ENCODE data around the gene CDC73. TPM values are rescaled to one million over a fixed set of nuclear protein-coding genes. Genes with fewer than 3 reads are reported as not detected.

Gene CDC73
- total RNA-seq (2021; ENCODE audit: unreplicated experiment): 63.2 TPM
- 17.5 and 24.6 TPM in 2 replicates for polyA plus RNA-seq (2012)
- Bru-seq, nascent RNA: percentile 95 among the genes with signal in this experiment
- BruChase-seq, experiment 1, labeled RNA remaining after a 6-hour chase: percentile 83 among the genes with signal in this experiment
- BruChase-seq, experiment 2, labeled RNA remaining after a 2-hour chase: percentile 87 among the genes with signal in this experiment
- long read RNA-seq, full-length matches to known transcripts: 85 of 114 reads
- long read RNA-seq, partial matches to known transcripts: 13 of 114 reads
- long read RNA-seq, other reads (novel, unspliced or antisense): 16 of 114 reads

- Histone ChIP-seq H3K9me2 (ENCODE audit: insufficient read depth) (no peaks in the 10 kb centered on the region), H3K36me3 (ENCODE audit: control insufficient read depth in 1 of 2, insufficient read depth in 2 of 2, low read length in 2 of 2) (peaks cover 11 to 19% of the 10 kb centered on the region in 2 experiments; a peak in 3 of 4 replicates), H3K27ac (ENCODE audit: low read depth, low read length) (peak within 1 kb of the TSS; percentile 92), H3K27me3 (ENCODE audit: insufficient read depth, low read length) (no peaks in the 10 kb centered on the region), H4K20me1 (ENCODE audit: insufficient read depth) (no peaks in the 10 kb centered on the region), H3K79me2 (ENCODE audit: insufficient read depth, low read length) (peaks cover 49% of the 10 kb centered on the region), H2AFZ (ENCODE audit: low read depth, low read length, poor library complexity, severe bottlenecking) (peak within 1 kb of the TSS; percentile 79), H3K9me3 (ENCODE audit: control insufficient read depth in 1 of 2, insufficient read depth in 1 of 2, low read depth in 1 of 2, low read length in 2 of 2) (no peaks in the 10 kb centered on the region), H3K4me3 (replicated peaks in 1 of 2; ENCODE audit: low read depth in 1 of 2, low read length in 2 of 2) (peak within 1 kb of the TSS; percentile 76 to 88), H3K4me2 (ENCODE audit: low read length) (peak within 1 kb of the TSS; percentile 86), H3K4me1 (ENCODE audit: control insufficient read depth in 1 of 2, insufficient read depth in 2 of 2, low read length in 2 of 2) (peaks cover 7 to 17% of the 10 kb centered on the region in 2 experiments), H3K9ac (ENCODE audit: low read length) (peak within 1 kb of the TSS; percentile 85)
- RAD21 ChIA-PET (ENCODE audit: low non-redundant PET in 1 of 2, low total read pairs in 2 of 2, uncharacterized antibody in 2 of 2, unreplicated experiment in 2 of 2): interaction anchor here (0.6 to 1.0 kb wide), 3 partner anchors 12 to 63 kb away, joined by 3 to 6 read pairs (median 3); partner anchors contain the start of genes RO60 (in 1 of the 2) and UCHL5 (in 1 of the 2)
- TSS peak; percentile 54 for BruUV-seq (replicated peaks)
- intact Hi-C loops (cut with micrococcal nuclease): loop anchor here (1.0 to 10.0 kb wide), 4 partner anchors 17 to 647 kb away; partner anchors contain the start of genes GLRX2, RGS2, RO60 and UCHL5
- POLR2A ChIA-PET: interaction anchor here (0.7 to 2.1 kb wide), 6 partner anchors 11 to 63 kb away, joined by 3 to 11 read pairs (median 4); partner anchors contain the start of genes GLRX2, RO60 and UCHL5
- CTCF ChIA-PET: interaction anchor here (0.6 to 1.9 kb wide), 9 partner anchors 9 to 648 kb away, joined by 3 to 10 read pairs (median 3); partner anchors contain the start of genes GLRX2, RO60 and UCHL5
- DNase-seq (ENCODE audit: low read depth, low spot score) (peak; percentile 95), ATAC-seq (peak; percentile 92)
- TF ChIP-seq RAD21 (IDR thresholded peaks at IDR 0.05; ENCODE audit: low read depth) (peak; percentile 96), SIN3A (IDR thresholded peaks at IDR 0.05; ENCODE audit: low read depth) (peak; percentile 95), CBX3 (IDR thresholded peaks at IDR 0.05; ENCODE audit: low read depth) (peak; percentile 95), EZH2 (IDR thresholded peaks at IDR 0.05) (no peak), FOSL1 (IDR thresholded peaks at IDR 0.05; ENCODE audit: low read depth) (no peak), POLR2A (IDR thresholded peaks at IDR 0.05; ENCODE audit: borderline replicate concordance, extremely low read depth, insufficient read depth, insufficient read length) (peak; percentile 78), TCF7L2 (IDR thresholded peaks at IDR 0.05; ENCODE audit: borderline replicate concordance, extremely low read depth, insufficient read depth, insufficient read length) (peak; percentile 68), EZH2phosphoT487 (IDR thresholded peaks at IDR 0.05; ENCODE audit: borderline replicate concordance) (no peak), ZNF274 (IDR thresholded peaks at IDR 0.05; ENCODE audit: low read depth, low read length) (no peak), REST (IDR thresholded peaks at IDR 0.05; ENCODE audit: low read depth) (no peak), MAX (IDR thresholded peaks at IDR 0.05) (peak; percentile 97), ZFX (IDR thresholded peaks at IDR 0.05) (peak; percentile 66), CTCF (IDR thresholded peaks at IDR 0.05 in 2 of 3, conservative IDR thresholded peaks at IDR 0.05 in 1 of 3; ENCODE audit: borderline replicate concordance in 1 of 3, insufficient read depth in 1 of 3, low read depth in 2 of 3, low read length in 2 of 3) (peak; percentile 81 to 96 (median 95)), EGR1 (IDR thresholded peaks at IDR 0.05; ENCODE audit: low read depth) (peak; percentile 95), SP1 (IDR thresholded peaks at IDR 0.05; ENCODE audit: low read depth) (peak; percentile 90), POLR2AphosphoS5 (IDR thresholded peaks at IDR 0.05; ENCODE audit: low read depth, low read length) (peak; percentile 92), ATF3 (IDR thresholded peaks at IDR 0.05) (no peak), ELF1 (IDR thresholded peaks at IDR 0.05; ENCODE audit: borderline replicate concordance, low read depth) (no peak), SRF (IDR thresholded peaks at IDR 0.05; ENCODE audit: low read depth) (peak; percentile 54; the same call in 1 of the 2 replicates)
Measured at GRCh38 chr1:193121616-193122593, at the start of gene CDC73. Gene CDC73 (plus strand): TSS chr1:193122031. CDS start chr1:193122201, 170 bp downstream.

All from HCT116 (cell line).